Coronary artery (tissue), 2 donors: ENCODE results near the gene ATP5MG.
"Not testable (repeated sequence)": the region's sequence is repeated elsewhere in the genome, so short reads cannot be mapped to it uniquely, and the experiment has no call there.

Experiments used
- DNase-seq: peaks from one replicate; pipeline ENCODE4 v3.0.0-alpha.2; 2017; ENCODE audit warnings: low spot score
- H3K27ac ChIP-seq, 2 donors: fragments of 200-600 bp; sonication (generic); one replicate each; pipeline ENCODE4 v1.5.1; 2016 to 2019
- H3K4me3 ChIP-seq: fragments of 200-600 bp; sonication (generic); 2 replicates; pipeline ENCODE4 v1.5.1; 2016; ENCODE audit warnings: mild to moderate bottlenecking, moderate library complexity
- TF ChIP-seq, protein P1 (sequence below): fragments of 200-600 bp; sonication (generic); IDR thresholded peaks from one replicate; pipeline ENCODE4 v1.5.1; 2019; ENCODE audit warnings: antibody characterized with exemption

Gene ATP5MG

GRCh38 chr11:118382954-118383353, 18.5 kb upstream of the ATP5MG start:
- Histone ChIP-seq H3K4me3 (no peak overlapping the region), H3K27ac (no peak overlapping the region)
- no peak for DNase-seq
- TF ChIP-seq, protein P1, sequence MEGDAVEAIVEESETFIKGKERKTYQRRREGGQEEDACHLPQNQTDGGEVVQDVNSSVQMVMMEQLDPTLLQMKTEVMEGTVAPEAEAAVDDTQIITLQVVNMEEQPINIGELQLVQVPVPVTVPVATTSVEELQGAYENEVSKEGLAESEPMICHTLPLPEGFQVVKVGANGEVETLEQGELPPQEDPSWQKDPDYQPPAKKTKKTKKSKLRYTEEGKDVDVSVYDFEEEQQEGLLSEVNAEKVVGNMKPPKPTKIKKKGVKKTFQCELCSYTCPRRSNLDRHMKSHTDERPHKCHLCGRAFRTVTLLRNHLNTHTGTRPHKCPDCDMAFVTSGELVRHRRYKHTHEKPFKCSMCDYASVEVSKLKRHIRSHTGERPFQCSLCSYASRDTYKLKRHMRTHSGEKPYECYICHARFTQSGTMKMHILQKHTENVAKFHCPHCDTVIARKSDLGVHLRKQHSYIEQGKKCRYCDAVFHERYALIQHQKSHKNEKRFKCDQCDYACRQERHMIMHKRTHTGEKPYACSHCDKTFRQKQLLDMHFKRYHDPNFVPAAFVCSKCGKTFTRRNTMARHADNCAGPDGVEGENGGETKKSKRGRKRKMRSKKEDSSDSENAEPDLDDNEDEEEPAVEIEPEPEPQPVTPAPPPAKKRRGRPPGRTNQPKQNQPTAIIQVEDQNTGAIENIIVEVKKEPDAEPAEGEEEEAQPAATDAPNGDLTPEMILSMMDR, result no peak

DNA sequence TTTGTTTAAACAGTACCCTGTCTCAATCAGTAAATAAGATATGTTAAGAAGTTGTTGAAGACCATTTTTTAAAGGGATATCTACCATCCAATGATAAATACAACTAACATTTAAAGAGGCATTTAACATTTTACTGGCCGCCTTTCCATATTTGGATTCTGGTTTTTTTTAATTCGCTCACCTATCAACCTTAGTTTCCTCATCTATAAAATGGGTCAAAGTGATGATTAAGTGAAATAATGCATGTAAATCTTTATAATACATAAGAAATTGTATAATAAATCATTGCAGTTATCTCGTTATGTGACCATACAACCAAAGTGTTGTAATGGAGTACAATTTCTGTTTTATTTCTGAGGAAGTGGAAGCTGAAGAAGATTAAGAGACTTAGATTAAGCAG, 17.7 kb upstream of the ATP5MG start:
- no peak overlapping the region for H3K27ac ChIP-seq
- TF ChIP-seq, protein P1, result no peak
- DNase-seq, result no peak
- no peak overlapping the region for H3K4me3 ChIP-seq

GRCh38 chr11:118396097-118396501, 5.3 kb upstream of the ATP5MG start:
- Histone ChIP-seq H3K4me3 (no peak overlapping the region), H3K27ac (no peak overlapping the region)
- DNase-seq, result no peak
- TF ChIP-seq, protein P1, result no peak

GRCh38 chr11:118397448-118397847, 4.0 kb upstream of the ATP5MG start:
- DNase-seq, result no peak
- TF ChIP-seq, protein P1, result no peak
- no peak overlapping the region for H3K27ac ChIP-seq
- no peak overlapping the region for H3K4me3 ChIP-seq

- no peak overlapping the region for H3K27ac ChIP-seq
These were observed 2.4 kb upstream of the ATP5MG start for GRCh38 chr11:118398791-118399559.

GRCh38 chr11:118401880-118402590, 629 bp downstream of the ATP5MG start:
- TF ChIP-seq, protein P1, result no peak
- peak overlapping the region; percentile 75 to 88 for H3K27ac ChIP-seq

More at GRCh38 chr11:118398791-118399559, 2.4 kb upstream of the ATP5MG start:
- no peak for DNase-seq
- TF ChIP-seq, protein P1, result no peak
- H3K4me3 ChIP-seq, result no peak overlapping the region

GRCh38 chr11:118402594-118402993, 1.2 kb downstream of the ATP5MG start:
- H3K27ac ChIP-seq, DNase-seq: not testable (repeated sequence)
- peak overlapping the region; percentile 86 for H3K4me3 ChIP-seq

More at GRCh38 chr11:118401880-118402590, 629 bp downstream of the ATP5MG start:
- DNase-seq, result no peak
- peak overlapping the region; percentile 86 for H3K4me3 ChIP-seq
